ENCODE measurements around the gene TPSAB1.
"Not testable (repeated sequence)": the region's sequence is repeated elsewhere in the genome, so short reads cannot be mapped to it uniquely, and the experiment has no call there.

The TPSAB1 gene

GRCh38 chr16:1240436-1240835 is at the start of gene TPSAB1:
Gene TPSAB1, plus strand, starts transcription at chr16:1240705. Its CDS starts 234 bp downstream, at chr16:1240939.
- not testable (repeated sequence) for DNase-seq

- not testable (repeated sequence) for DNase-seq
Measured at GRCh38 chr16:1190789-1191188, 49.7 kb upstream of the TPSAB1 start.

- DNase-seq: no peak
Measured at GRCh38 chr16:1192384-1193073, 48.0 kb upstream of the TPSAB1 start.

GRCh38 chr16:1193143-1193824 is 47.2 kb upstream of the TPSAB1 start:
- no peak for DNase-seq

GRCh38 chr16:1193825-1194581 is 46.5 kb upstream of the TPSAB1 start:
- DNase-seq: no peak

- DNase-seq: peak in 1 of 2 experiments; percentile 36
Measured at GRCh38 chr16:1194665-1195392, 45.7 kb upstream of the TPSAB1 start.

- no peak for DNase-seq
Measured at GRCh38 chr16:1195393-1195666, 45.2 kb upstream of the TPSAB1 start.

GRCh38 chr16:1196494-1196893 is 44.0 kb upstream of the TPSAB1 start:
- DNase-seq: no peak

GRCh38 chr16:1197237-1197866 is 43.2 kb upstream of the TPSAB1 start:
- DNase-seq: no peak

GRCh38 chr16:1198194-1198593 is 42.3 kb upstream of the TPSAB1 start:
- DNase-seq: no peak

GRCh38 chr16:1198671-1199346 is 41.7 kb upstream of the TPSAB1 start:
- not testable (repeated sequence) for DNase-seq

GRCh38 chr16:1199347-1200013 is 41.0 kb upstream of the TPSAB1 start:
- no peak for DNase-seq

- no peak for DNase-seq
Measured at GRCh38 chr16:1200014-1200627, 40.4 kb upstream of the TPSAB1 start.

- no peak for DNase-seq
Measured at GRCh38 chr16:1201444-1201843, 39.1 kb upstream of the TPSAB1 start.

GRCh38 chr16:1202274-1202673 is 38.2 kb upstream of the TPSAB1 start:
- DNase-seq: no peak

- DNase-seq: no peak
Measured at GRCh38 chr16:1204933-1205332, 35.6 kb upstream of the TPSAB1 start.

GRCh38 chr16:1206326-1206725 is 34.2 kb upstream of the TPSAB1 start:
- DNase-seq: no peak

GRCh38 chr16:1206786-1207185 is 33.7 kb upstream of the TPSAB1 start:
- no peak for DNase-seq

- DNase-seq: no peak
Measured at GRCh38 chr16:1208239-1208830, 32.2 kb upstream of the TPSAB1 start.

- no peak for DNase-seq
Measured at GRCh38 chr16:1209081-1209480, 31.4 kb upstream of the TPSAB1 start.

- no peak for DNase-seq
Measured at GRCh38 chr16:1210461-1210860, 30.0 kb upstream of the TPSAB1 start.

Measured in stimulated activated CD4-positive, alpha-beta T cell treated with anti-CD3 and anti-CD28 coated beads, Interleukin-4, amount 100 ng/mL, for 4 hours (primary cell).